Endothelial cell of umbilical vein (primary cell): ENCODE measurements around the gene SLX1A. TPM values are rescaled to one million over a fixed set of nuclear protein-coding genes. Genes with fewer than 3 reads are reported as not detected.
"Not testable (repeated sequence)": the region's sequence is repeated elsewhere in the genome, so short reads cannot be mapped to it uniquely, and the experiment has no call there.

ENCODE experiments used
- BruUV-seq: library from RNA; stranded (reverse); fragments of 400-500 nt; replicated peaks from 2 replicates; lab custom pipeline; 2021; lab: Mats Ljungman, UMichigan
- CTCF ChIA-PET: fragments of 300-600, 350-600 bp; sonication (Branson Sonifier 250); formaldehyde crosslinking; loops from one replicate; lab custom pipeline; 2021; ENCODE audit warnings: antibody characterized with exemption, inconsistent platforms; lab: Charles Lee
- POLR2A ChIA-PET: fragments of 300-600, 350-600 bp; sonication (Branson Sonifier 250); formaldehyde crosslinking; loops from one replicate; lab custom pipeline; 2021; ENCODE audit warnings: antibody characterized with exemption, inconsistent platforms; lab: Charles Lee
- DNase-seq: peaks from one replicate; pipeline ENCODE4 v3.0.0-alpha.2; 2011; ENCODE audit warnings: low read depth, low spot score
- FAIRE-seq: peaks from 2 replicates; lab custom pipeline; 2011; peaks lifted over from hg19 to GRCh38; lab: Jason Lieb, UNC
- H2AFZ ChIP-seq: 2 replicates; pipeline ENCODE4 v1.6.0; 2012; ENCODE audit warnings: low read depth, low read length, control low read depth, inconsistent platforms
- H3K27ac ChIP-seq: 2 replicates; pipeline ENCODE4 v1.5.1; 2011; ENCODE audit warnings: low read depth, mild to moderate bottlenecking, control low read depth, low read length, moderate library complexity; ENCODE audit not compliant: insufficient read depth
- H3K27me3 ChIP-seq, 2 experiments: 2 replicates each; pipeline versions ENCODE4 v1.6.0 to v1.6.1; 2011; ENCODE audit warnings: low read length in 2 of 2, mixed read lengths in 1 of 2; ENCODE audit not compliant: control insufficient read depth in 2 of 2, insufficient read depth in 2 of 2
- H3K36me3 ChIP-seq, 2 experiments: 2 replicates in 1 of 2; 3 replicates in 1 of 2; pipeline ENCODE4 v1.5.1; 2011; ENCODE audit warnings: low read length in 2 of 2, mild to moderate bottlenecking in 1 of 2, moderate library complexity in 1 of 2; ENCODE audit not compliant: control insufficient read depth in 2 of 2, insufficient read depth in 2 of 2; ENCODE audit errors: extremely low read depth in 1 of 2
- H3K4me1 ChIP-seq: 3 replicates; pipeline ENCODE4 v1.5.1; 2011; ENCODE audit warnings: mild to moderate bottlenecking, low read length; ENCODE audit not compliant: control insufficient read depth, insufficient read depth; ENCODE audit errors: extremely low read depth
- H3K4me2 ChIP-seq: 2 replicates; pipeline ENCODE4 v1.6.1; 2011; ENCODE audit warnings: low read length, control low read depth, mixed read lengths; ENCODE audit not compliant: insufficient read depth
- H3K4me3 ChIP-seq, 3 experiments: fragments of 200-600 bp in 1 of 3; sonication (generic), shearing (Covaris generic) in 1 of 3; replicated peaks in 1 of 3; 2 replicates each; pipeline ENCODE4 v1.5.1; 2011 to 2016; ENCODE audit warnings: control low read depth in 3 of 3, low read length in 3 of 3, mild to moderate bottlenecking in 2 of 3, inconsistent platforms in 1 of 3, low read depth in 1 of 3, moderate library complexity in 1 of 3; ENCODE audit not compliant: insufficient read depth in 1 of 3
- H3K79me2 ChIP-seq: 2 replicates; pipeline ENCODE4 v1.6.0; 2012; ENCODE audit warnings: low read length, inconsistent platforms; ENCODE audit not compliant: control insufficient read depth, insufficient read depth
- H3K9ac ChIP-seq: replicated peaks from 2 replicates; pipeline ENCODE3; 2011; ENCODE audit warnings: low read length, control low read depth; ENCODE audit not compliant: insufficient read depth; ENCODE audit errors: extremely low read depth
- H3K9me1 ChIP-seq: replicated peaks from 3 replicates; pipeline ENCODE4 v1.6.0; 2011; ENCODE audit warnings: mild to moderate bottlenecking, low read length; ENCODE audit not compliant: control insufficient read depth, insufficient read depth; ENCODE audit errors: extremely low read depth
- H3K9me3 ChIP-seq: replicated peaks from 2 replicates; pipeline ENCODE4 v1.5.1; 2012; ENCODE audit warnings: low read length, inconsistent platforms; ENCODE audit not compliant: control insufficient read depth, insufficient read depth
- H4K20me1 ChIP-seq: replicated peaks from 2 replicates; pipeline ENCODE3; 2011; ENCODE audit warnings: mild to moderate bottlenecking, low read length; ENCODE audit not compliant: control insufficient read depth, insufficient read depth; ENCODE audit errors: extremely low read depth
- CTCF ChIP-seq, 2 donors: IDR thresholded peaks; 1 replicate in 1 of 2; 2 replicates in 1 of 2; pipeline ENCODE4 v1.5.1; 2011; ENCODE audit warnings: low read length in 2 of 2, mild to moderate bottlenecking in 2 of 2, moderate library complexity in 2 of 2, control low read depth in 1 of 2, inconsistent platforms in 1 of 2, low read depth in 1 of 2; ENCODE audit not compliant: insufficient read depth in 1 of 2; ENCODE audit errors: extremely low read depth in 1 of 2
- EZH2 ChIP-seq: IDR thresholded peaks from 2 replicates; pipeline ENCODE4 v1.6.1; 2012; ENCODE audit warnings: borderline replicate concordance, low read depth, mild to moderate bottlenecking, moderate library complexity, low read length, inconsistent platforms; ENCODE audit not compliant: severe bottlenecking
- FOS ChIP-seq: IDR thresholded peaks from 2 replicates; pipeline ENCODE4 v1.6.1; 2011; ENCODE audit warnings: mild to moderate bottlenecking, low read length, moderate library complexity, borderline replicate concordance; ENCODE audit not compliant: insufficient read depth
- JUN ChIP-seq: IDR thresholded peaks from 2 replicates; pipeline ENCODE4 v1.6.1; 2011; ENCODE audit warnings: borderline replicate concordance, low read depth; ENCODE audit not compliant: insufficient read length, insufficient read depth
- MAX ChIP-seq: IDR thresholded peaks from 2 replicates; pipeline ENCODE4 v1.6.1; 2011; ENCODE audit not compliant: insufficient read depth, insufficient read length
- POLR2A ChIP-seq: IDR thresholded peaks from 2 replicates; pipeline ENCODE4 v1.6.1; 2012; ENCODE audit warnings: low read depth, mild to moderate bottlenecking, control low read depth, low read length
- POLR2AphosphoS5 ChIP-seq: IDR thresholded peaks from 2 replicates; pipeline ENCODE4 v1.6.1; 2012; ENCODE audit warnings: low read depth, mild to moderate bottlenecking, control low read depth, low read length, moderate library complexity; ENCODE audit not compliant: insufficient read depth
- dilution Hi-C: fragments of 300-500 bp; cut with MboI; formaldehyde crosslinking; loops from one replicate; pipeline ENCODE4 v1.15.0; 2019; ENCODE audit warnings: low sequenced_read_pairs; ENCODE audit not compliant: extremely low pct_ligation_motif_present
- intact Hi-C: fragments of 100-400 bp; cut with micrococcal nuclease; formaldehyde crosslinking; loops from one replicate; pipeline ENCODE4 v1.10.0; 2022
- polyA plus RNA-seq, 4 experiments: library from polyadenylated mRNA; depleted of rRNA in 3 of 4; stranded (reverse) in 3 of 4; unstranded in 1 of 4; fragments of >200 nt; gene quantifications; 2 replicates each; pipeline versions ENCODE4 v1.2.1 to v1.2.3, GENCODE V29; 2011 to 2012; ENCODE audit warnings: missing spikeins in 1 of 4
- total RNA-seq: library from RNA; stranded (reverse); gene quantifications from 2 replicates; pipeline ENCODE4 v1.2.3, GENCODE V29; 2021

SLX1A gene
- total and polyA plus RNA-seq, 2 donors (not counting 3 experiments of a cell fraction or from before 2014, with no cell fraction given), result 28.9 to 30.9 TPM

GRCh38 chr16:30187556-30187865 lies 6.2 kb upstream of the SLX1A start:
- no peaks in the 10 kb centered on the region for H3K79me2 ChIP-seq
- BruUV-seq, result no TSS peak
- H3K9ac ChIP-seq, result no peak overlapping the region
- no peaks in the 10 kb centered on the region for H3K9me3 ChIP-seq
- no peak overlapping the region for H3K4me2 ChIP-seq
- ChIA-PET CTCF (interaction anchor here (1.0 kb wide), 1 partner anchor 222 kb away, joined by 3 read pairs; no protein-coding TSS in a partner anchor), POLR2A (no interaction called here)
- H3K4me3 ChIP-seq, result no peak overlapping the region
- TF ChIP-seq POLR2AphosphoS5 (no peak), EZH2 (no peak), CTCF (IDR thresholded peaks at IDR 0.05; ENCODE audit: extremely low read depth in 1 of 2, insufficient read depth in 1 of 2, low read depth in 1 of 2, low read length in 2 of 2) (no peak), POLR2A (peak; percentile 11), MAX (no peak)
- no peaks in the 10 kb centered on the region for H3K27me3 ChIP-seq
- H3K36me3 ChIP-seq, result no peaks in the 10 kb centered on the region
- no peak for DNase-seq
- intact Hi-C loops, result no loop called here
- H4K20me1 ChIP-seq, result no peaks in the 10 kb centered on the region
- H2AFZ ChIP-seq, result no peak overlapping the region
- no peaks in the 10 kb centered on the region for H3K9me1 ChIP-seq
- dilution Hi-C loops, result no loop called here
- no peak overlapping the region for H3K27ac ChIP-seq
- peaks cover 5% of the 10 kb centered on the region for H3K4me1 ChIP-seq
- no peak for FAIRE-seq

GRCh38 chr16:30187971-30188561 lies 5.6 kb upstream of the SLX1A start:
- dilution Hi-C loops, result no loop called here
- no peaks in the 10 kb centered on the region for H3K9me3 ChIP-seq
- H3K9me1 ChIP-seq, result no peaks in the 10 kb centered on the region
- H3K79me2 ChIP-seq, result no peaks in the 10 kb centered on the region
- FAIRE-seq (no peak), DNase-seq (no peak)
- CTCF ChIA-PET, result interaction anchor here (1.0 kb wide), 1 partner anchor 221 kb away, joined by 3 read pairs; no protein-coding TSS in a partner anchor
- H3K27me3 ChIP-seq, result no peaks in the 10 kb centered on the region
- no peaks in the 10 kb centered on the region for H4K20me1 ChIP-seq
- TF ChIP-seq POLR2AphosphoS5 (no peak), MAX (no peak), JUN (no peak), FOS (no peak)
- intact Hi-C loops, result no loop called here
- POLR2A ChIA-PET, result no interaction called here
- no peaks in the 10 kb centered on the region for H3K36me3 ChIP-seq
- H3K4me3 ChIP-seq, result no peak overlapping the region
- no peak overlapping the region for H3K4me2 ChIP-seq
- peaks cover 3% of the 10 kb centered on the region for H3K4me1 ChIP-seq
- no peak overlapping the region for H2AFZ ChIP-seq
- H3K27ac ChIP-seq, result no peak overlapping the region
- no TSS peak for BruUV-seq
- H3K9ac ChIP-seq, result no peak overlapping the region

GRCh38 chr16:30191158-30191557 lies 2.5 kb upstream of the SLX1A start:
- H3K4me1 ChIP-seq, CTCF ChIA-PET, H3K4me3 ChIP-seq, H3K9me3 ChIP-seq, dilution Hi-C loops, H3K9me1 ChIP-seq, H3K27ac ChIP-seq, H3K9ac ChIP-seq, FAIRE-seq, DNase-seq, H3K4me2 ChIP-seq, H3K79me2 ChIP-seq, H3K27me3 ChIP-seq, H2AFZ ChIP-seq, POLR2A ChIA-PET, intact Hi-C loops, H4K20me1 ChIP-seq, BruUV-seq, H3K36me3 ChIP-seq: not testable (repeated sequence)
